Measurements from ENCODE around the gene FSTL1.
A peak's percentile ranks its signal among the peaks of the same experiment; 100 is the strongest.

Gene FSTL1

DNA sequence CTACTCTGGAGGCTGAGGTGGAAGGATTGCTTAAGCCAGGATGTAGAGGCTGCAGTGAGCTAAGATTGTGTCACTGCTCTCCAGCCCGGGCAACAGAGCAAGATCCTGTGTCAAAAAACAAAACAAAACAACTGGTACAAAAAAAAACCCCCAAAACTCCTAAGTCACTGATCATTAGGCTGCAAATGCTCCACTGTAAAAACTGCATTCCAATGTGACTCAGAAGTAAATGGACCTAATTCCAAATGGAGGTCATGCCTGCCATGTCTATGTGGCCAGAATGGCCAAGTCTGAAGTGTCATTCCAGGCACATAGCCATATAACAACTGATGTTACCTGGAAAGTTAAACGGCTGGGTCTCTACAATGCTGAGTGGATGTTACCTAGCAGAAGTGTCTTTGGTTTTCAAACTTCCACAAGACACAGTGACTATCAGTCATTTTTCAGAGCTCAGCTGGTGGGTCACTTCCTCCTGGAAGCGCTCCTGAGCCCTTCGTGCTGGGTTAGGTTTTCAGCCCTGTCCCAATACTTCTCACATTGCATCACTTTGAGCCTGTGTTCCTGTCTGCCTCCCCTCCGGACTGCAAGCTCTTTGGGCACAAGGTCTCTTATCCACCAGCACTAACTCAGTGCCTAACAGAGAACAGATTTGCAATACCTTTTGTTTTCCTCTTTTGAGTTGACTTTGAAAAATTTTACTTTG lies 10.6 kb downstream of the FSTL1 start:
- DNase-seq (ENCODE audit: low read depth), result no peak

DNA sequence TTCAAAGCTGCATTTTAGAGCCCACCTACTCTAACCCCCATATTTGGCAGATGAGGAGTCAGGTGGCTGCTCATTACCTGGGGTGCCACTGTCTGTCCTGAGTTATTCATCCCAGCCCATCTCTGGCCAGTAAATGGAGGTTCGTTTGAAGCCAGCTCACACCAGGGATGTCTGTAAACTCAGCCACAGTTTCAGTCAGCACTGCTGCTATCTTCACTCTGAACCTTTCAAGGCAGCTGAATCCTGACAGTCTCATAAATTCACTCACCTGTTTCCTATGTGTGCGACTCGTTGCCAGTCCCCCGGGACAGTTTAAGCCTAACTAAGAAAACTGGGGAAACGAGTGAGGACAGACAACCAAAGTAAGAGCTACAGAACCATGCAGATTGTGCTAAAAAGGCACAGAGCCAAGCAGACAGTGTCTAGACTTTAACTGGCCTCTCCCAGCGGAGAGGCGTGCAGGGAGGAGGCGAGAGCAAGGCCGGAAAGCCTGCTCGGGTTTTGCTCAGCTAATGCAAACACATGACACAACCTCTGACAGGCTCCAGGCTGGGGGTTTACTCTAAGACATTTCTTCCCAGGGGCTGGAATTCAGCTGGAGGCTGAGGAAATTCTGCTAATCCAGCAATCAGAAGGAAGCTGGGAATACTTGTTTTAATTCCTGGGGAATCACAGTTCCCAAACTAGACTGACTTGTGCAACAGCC lies 12.0 kb downstream of the FSTL1 start:
- no peak for DNase-seq (ENCODE audit: low read depth)

DNA sequence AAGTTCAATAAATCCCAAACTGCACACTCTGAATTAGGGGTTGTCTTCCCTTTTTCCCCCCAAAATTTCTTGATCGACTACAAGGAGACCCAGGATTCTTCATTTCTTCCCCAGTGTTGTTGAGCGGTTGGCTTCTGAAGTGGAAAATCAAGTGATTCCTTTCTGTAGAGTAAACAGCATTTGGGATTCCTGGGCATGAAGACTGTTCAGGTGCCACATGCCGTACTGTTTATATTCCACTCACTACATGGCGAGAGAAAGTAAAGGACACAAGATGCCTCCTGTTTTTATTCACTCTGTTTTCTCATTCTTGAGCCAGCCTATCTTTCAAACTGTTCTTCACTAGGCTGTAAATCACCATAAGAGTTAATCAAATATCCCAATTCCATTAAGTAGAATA lies 12.6 kb downstream of the FSTL1 start:
- no peak for DNase-seq (ENCODE audit: low read depth)

DNA sequence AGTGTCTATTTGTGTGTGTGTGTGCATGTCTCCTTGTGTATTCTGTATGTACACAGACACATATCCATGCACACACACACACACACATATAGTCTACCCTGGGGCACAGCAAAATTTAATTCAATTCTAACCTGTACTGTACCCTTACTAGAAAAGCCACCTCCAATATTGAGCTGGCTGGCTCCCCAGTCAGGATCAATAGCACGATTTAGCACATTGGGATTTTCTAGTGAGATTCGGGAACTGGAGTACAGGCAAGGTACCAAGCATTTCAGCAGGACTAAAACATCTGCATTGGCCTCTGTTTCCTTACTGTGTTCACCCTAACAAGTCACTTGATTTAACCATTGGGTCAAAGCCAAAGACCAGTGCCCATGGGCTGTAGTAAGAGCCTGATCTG lies 13.2 kb downstream of the FSTL1 start:
- DNase-seq (ENCODE audit: low read depth), result no peak

DNA sequence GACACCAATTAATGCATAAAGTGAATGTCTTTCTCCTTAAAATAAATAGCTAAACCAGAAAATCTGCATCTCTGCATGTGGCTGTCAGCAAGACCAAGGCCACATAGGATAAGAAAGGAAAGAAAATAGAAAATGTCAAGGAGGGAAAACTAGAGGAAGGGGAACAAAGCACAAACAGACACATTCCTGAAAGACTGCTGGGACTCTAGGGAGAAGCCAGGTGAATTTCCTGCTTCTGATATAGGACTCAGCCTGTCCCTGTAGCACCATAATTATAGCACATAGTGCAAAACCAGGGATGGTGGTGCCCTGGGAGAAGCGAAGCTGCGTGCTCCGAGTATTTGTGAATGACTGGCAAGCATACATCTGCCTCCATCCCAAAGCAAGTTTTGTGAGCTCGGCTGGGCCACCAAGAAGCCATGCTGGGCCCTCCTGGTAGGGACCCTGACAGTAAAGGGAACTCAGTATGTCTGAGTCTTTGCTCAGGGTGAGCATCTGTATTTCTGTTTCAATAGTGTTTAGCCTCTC lies 14.2 kb downstream of the FSTL1 start:
- DNase-seq (ENCODE audit: low read depth), result no peak

DNA sequence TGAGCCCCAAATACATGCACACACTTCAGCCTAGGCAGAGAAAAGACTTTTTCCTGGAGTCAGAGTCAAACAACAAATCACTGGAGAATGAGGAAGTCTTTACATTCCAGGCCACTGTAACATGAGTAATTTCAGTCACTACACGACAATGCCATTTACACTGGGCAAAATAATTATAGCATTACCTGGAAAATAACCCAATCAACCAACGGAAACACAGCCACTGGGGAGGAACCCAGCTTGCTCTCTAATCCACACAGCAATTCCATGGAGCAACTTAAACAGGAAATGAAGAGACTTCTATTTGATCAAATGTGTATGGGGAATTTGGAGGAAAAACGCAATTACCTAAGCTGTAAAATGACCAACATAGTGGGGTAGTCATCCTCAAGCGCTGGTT lies 15.2 kb downstream of the FSTL1 start:
- DNase-seq (ENCODE audit: low read depth), result no peak

DNA sequence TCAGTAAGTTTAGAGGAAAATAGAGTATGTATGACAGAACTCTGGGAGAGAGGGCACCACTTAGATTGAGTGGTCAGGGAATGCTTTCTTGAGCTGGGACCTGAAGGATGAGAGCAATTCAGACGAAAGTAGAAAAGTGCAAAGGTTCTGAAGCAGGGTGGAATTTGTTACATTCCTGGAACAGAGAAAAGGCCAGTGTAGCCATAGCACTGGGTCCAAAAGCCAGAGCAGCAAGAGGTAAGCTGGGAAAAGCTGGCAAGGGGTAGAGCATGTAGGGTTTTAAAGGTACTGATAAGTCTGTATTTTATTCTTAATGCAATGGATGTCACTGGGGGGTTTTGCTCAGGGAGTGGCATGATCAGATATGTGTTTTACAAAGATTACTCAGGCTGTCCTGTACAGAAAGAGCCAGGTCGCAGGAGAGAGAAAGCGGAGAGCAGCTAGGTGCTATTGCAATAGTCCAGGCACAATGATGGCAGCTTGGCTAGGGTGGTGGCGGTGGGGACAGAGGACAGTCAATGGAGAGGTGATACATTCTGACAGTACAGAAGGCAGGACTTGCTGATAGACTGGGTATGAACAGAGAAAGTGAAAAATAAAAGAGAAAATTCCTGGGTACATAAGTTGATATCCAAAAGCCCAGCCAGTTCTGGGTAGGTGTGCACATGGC lies 17.0 kb downstream of the FSTL1 start:
- no peak for DNase-seq (ENCODE audit: low read depth)

DNA sequence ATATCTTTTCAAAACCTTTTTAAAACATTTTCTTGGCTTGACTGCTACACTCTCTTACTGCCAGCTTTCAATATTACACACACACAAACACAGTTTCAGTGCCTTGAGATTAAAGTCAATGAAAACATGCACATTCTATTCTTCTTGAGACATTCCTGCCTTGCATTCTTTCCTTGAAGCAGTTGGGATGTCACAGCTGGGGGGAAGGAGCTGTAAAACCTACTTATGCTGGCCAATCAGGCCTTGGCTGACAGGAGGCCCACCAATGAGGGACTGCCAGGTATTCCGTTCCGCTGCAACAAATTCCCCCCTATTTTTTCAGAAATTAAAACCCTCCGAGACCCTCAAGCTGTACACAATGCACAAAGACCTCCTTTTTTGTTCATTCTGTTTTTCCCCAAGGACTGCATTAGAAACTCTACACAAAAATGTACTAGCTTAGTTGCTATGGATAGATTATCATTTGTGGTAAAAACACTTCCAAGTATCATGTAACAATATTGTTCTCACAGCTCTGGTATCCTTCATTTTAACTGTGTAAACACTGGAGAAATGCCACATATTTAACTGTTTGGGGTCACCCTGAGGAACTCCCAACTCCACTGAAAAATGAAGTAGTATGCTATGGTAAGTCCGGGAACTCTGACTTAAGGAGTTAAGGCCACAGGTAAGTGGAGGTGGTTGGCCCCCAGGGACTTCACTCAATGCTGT lies 18.5 kb downstream of the FSTL1 start:
- DNase-seq (ENCODE audit: low read depth), result peak; percentile 85

DNA sequence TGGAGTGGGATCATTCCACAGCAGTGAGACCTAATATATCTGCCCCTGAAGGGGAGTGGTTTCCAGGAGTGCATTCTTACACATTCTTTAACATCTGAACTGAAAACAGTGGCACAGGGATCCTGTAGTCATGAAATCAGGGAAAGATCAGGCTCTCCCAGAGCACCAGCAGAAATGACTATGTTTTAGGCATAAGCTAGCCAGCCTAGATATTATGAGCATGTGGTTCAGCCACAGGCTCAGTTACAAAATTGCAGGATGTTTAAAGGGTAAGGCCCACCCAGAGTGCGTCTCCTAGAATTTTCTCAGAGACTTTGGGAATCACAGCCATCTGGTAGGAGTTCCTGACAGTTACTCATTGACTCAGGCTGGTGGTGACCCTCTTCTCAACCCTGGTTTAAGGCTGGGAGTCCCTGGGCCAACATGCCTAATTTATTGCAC lies 20.9 kb downstream of the FSTL1 start:
- DNase-seq (ENCODE audit: low read depth), result no peak

DNA sequence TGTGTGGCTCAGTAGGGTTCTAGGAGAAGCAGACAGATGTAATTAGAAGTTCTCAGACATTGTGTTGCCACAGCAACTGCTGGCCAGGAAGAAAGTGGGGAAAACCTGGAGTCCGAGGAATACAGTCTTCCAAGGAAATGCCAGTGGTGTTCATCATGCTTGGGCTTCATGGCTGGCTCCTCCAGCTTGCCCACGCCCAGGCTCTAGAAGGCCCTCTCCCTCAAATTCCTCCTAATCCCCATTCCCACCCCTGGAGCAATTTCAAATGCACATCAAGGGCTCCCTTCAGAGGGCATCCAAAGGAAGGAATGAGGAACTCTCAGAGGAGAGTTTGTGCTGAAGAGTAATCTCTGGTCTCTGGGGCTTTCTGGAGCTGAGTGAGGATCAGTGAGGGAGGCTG lies 21.9 kb downstream of the FSTL1 start:
- no peak for DNase-seq (ENCODE audit: low read depth)

DNA sequence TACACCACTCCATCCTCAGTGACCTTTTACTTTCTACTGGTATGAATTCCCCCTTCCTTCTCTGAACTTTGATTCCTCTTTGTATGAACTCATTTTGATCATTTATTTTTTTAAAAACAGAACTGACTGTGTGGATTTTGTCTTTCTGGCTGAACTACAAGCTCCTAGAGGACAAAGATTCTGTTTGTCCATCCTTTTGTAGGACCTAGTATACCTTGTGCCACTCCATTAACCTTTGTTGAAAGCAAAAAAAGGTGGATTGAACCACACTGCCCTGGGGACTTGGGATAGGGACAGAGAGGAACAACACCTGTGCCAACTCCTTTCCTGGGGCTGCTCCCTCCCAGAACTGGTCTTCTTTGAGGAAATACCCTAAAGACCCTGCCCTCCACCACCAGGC lies 23.6 kb downstream of the FSTL1 start:
- DNase-seq (ENCODE audit: low read depth), result no peak

DNA sequence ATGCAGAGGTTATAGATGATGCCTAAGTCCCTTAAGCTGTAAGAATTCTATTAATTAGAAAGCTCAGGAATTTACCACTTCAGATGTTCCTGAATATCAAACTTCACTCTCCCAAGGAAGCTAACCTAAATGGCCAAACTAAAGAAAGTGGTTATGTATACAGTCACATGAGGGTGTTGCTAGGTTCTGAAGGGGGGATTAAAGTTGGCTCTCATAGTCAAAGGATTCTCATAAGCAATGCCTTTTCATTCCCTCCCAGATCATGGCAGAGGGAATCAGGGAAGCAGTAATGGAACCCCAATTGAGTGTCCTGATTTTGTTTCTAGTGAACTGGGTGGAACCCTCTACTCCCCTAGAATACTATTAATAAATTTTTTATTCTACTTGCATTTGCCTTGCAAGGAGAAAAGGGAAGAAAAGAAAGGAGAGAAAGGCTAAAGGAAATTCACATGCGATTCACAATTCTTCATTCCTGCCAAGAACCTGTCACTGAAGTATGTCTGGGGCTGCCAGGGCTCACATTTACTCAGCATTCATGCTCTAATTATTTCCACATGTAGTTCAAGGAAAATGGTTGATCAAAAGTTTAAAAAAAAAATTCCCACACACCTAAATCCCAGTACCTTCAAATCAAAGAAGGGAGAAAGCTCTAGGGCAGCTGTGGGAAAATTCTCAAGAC lies 25.1 kb downstream of the FSTL1 start:
- DNase-seq (ENCODE audit: low read depth), result peak; percentile 87

DNA sequence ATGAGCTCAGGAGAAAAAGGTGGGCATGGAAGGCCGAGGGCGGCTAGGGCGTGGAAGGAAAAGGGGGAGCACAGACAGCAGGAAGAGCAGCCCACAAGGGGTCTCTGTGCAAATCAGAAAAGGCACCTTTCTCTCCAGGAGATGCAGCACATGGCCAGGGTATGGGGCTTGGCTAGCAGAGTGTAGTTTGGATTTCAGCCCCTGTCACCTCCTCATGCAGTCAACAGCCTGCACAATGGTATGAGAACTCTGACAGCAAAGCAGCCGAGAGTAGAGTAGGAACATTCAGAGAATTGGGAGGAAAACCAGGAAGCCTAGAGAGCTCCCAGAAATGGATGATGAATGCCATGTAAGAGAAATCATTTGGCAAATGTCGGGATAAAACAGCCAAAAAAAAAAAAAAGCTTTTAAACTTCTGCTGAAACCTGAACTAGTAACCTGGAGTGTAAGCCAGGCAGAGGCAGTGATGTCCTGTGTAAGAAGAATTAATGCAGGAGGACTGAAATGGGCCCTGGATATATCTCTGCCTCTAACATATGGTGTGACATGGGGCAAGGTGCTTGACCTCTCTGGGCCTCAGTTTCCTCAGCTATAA lies 25.7 kb downstream of the FSTL1 start:
- no peak for DNase-seq (ENCODE audit: low read depth)

DNA sequence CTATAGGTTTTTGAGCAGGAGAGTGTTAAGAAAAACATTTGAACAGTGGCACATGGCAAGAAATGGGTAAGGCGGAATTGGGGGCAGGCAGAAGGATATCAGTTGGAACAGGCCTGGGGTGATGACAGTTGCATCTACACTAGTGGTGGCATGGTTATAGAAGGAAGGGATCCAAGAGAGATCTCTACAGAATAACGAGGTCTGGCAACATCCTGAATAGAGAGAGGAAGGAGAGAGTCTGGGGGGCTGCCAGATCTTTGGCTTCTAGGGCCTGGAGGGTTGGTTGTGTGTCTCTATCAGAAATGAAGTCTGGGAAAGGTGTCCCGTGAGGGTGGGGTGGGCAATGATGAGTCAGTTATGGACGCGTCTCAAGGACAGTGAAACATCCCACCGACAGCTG lies 26.3 kb downstream of the FSTL1 start:
- DNase-seq (ENCODE audit: low read depth), result no peak

DNA sequence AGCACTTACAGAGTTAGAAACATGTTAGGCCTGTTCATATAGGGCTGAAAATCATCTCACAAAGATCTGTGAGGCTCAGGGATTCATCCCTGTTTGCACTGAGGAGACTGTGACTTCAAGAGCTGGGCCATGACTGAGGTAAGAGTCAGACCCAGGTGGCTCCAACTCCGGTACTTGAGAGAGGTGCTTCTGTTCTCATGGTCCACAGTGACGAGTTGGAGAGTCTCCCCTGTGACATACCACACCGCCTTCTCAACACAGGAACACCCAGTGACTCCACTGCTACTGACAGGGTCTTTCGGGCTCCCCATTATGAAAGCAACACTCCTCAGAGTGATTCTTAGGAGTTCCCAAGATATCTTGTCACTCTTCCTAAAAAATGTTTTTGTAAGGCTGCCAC lies 27.4 kb downstream of the FSTL1 start:
- no peak for DNase-seq (ENCODE audit: low read depth)

DNA sequence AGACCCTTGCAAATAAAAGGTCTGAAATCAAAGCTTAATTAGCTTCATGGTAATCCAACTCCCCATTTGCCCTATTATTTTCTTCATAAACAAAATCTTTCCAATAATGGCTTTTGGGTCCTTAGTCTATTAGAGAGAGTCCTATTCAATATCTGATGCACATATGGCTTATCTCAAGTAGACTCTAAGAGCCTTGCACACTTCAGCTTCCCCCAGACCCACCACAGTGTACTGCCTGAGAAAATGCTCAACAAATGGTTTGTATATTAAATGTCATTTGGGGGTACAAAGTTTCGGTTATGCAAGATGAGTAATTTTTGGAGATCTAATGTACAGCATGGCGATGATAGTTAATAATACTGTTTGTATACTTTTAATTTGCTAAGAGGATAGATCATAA lies 28.9 kb downstream of the FSTL1 start:
- no peak for DNase-seq (ENCODE audit: low read depth)

DNA sequence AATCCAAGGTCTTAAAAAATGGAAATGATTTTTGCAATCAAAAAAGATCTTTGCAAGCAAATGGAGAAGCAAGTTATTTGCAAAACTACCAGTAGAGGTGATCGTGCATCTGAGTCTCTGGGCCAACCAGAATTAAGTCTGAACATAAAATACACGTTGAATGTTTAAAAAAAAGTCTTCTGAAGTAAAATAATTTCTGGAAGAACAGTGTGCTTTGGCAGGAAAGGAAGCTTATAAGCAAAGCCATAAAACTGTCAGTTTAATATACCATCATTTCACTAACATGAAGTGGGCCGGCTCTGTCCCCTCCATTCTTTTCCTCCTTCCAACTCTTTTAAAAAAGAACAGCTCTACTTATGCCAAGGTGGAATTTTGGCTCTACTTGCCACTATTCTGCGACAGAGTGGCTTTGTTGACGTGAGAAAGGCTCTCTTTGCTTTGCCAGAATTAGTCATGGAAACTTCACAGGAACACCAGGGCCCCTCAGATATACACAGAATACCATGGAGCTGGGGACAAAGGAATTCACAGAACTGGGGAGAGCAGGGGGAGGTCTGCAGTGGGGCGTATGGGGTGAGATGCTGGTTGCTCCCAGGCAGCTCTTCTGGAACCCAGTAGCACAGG lies 29.8 kb downstream of the FSTL1 start:
- no peak for DNase-seq (ENCODE audit: low read depth)

DNA sequence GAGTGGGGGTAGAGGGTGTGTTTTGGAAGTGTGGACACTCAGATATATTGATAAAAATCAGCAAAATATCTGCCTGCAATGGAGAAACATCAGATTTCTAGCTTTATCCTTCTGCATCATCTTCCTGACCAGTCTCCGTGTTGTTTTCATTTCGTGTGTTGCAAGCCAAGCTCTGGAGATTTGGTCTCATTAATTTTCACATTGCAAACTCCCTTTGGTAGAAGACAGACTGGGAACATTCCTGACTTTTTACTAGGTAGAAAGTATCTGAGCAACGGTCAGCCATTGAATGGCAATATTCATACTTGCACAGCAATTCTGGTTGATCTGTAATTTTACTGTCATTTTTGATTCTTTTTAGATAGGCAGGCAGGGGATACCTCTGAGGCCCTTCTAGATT lies 30.4 kb downstream of the FSTL1 start:
- no peak for DNase-seq (ENCODE audit: low read depth)

DNA sequence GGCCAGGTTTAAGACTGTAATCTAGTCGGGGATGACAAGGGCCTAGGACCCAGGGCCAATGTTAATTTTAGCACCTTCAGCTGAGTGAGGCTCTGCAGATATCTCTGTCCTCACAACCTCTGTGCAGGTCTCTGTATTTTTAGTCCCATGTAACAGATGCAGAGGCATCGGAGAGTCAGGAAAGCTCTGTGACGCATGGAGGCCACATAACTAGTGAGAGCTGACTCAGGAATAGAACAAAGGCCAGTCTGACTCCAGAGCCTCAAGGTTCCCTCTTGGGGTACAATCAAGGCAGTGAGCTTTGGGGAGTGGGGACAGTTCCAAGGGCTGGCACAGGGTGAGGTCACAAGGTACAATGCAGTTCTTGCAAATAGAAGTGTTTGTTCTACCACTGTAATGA lies 31.0 kb downstream of the FSTL1 start:
- no peak for DNase-seq (ENCODE audit: low read depth)

DNA sequence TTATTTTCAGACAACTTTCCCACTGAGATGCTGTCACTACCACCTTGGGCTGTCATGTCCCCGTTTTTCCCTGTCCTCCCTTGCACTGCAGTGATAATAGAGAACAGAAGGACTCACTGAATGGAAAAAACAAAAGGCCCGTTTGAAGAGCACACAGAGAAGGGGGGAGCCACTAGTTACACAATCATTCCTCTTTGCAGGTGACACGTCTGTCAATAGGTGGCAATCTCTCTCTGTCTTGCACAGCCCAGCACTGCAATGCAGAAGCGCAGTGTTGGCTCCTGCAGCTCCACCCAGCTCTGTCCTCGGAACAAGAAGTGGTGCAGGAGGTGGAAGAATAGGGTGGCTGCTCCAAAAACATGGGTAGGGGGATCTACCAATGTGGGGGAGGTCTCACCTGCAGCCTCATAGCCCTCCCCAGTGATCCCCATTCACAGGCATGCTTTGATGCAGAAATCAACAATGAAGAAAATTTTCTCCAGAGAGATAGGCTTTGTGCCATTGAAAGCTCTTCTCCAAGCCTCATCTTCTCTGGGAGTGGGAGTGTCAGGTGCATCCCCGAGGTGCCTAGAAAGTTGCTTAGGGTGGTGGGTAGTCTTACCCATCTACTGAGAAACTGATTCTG lies 31.8 kb downstream of the FSTL1 start:
- DNase-seq (ENCODE audit: low read depth), result peak; percentile 43

DNA sequence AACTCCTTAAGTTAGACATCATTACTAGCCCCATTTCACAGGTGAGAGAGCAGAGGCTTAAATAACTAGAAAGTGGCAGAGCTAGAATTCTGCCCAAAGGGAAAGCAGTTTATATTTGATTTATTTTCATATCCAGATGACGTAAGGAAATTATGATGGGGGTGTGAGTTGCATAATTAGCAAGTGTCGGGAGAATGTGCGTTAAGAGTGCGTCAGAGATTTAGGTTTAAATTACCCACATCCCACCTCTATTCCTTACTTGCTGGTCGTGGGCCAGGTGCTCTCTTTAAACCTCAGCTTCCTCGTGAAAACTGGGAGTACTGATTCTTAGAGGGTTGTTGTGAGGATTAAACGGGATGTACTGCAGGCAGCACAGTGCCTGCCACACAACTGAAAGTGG lies 32.3 kb downstream of the FSTL1 start:
- no peak for DNase-seq (ENCODE audit: low read depth)

Measured in fibroblast of the conjunctiva (primary cell).